ES-I3 (cell line): ENCODE results near the gene KCNQ1.

Experiments used
- H3K36me3 ChIP-seq: 2 replicates; pipeline ENCODE4 v1.6.1; 2013; ENCODE audit warnings: mild to moderate bottlenecking, low read length, control low read depth, moderate library complexity; ENCODE audit not compliant: insufficient read depth
- H3K4me1 ChIP-seq: 2 replicates; pipeline ENCODE4 v1.6.1; 2013; ENCODE audit warnings: mild to moderate bottlenecking, control low read depth, low read length; ENCODE audit not compliant: insufficient read depth
- H3K9ac ChIP-seq: 2 replicates; pipeline ENCODE4 v1.6.1; 2013; ENCODE audit warnings: low read depth, mild to moderate bottlenecking, low read length, moderate library complexity
- H3K9me3 ChIP-seq: 2 replicates; pipeline ENCODE4 v1.6.1; 2013; ENCODE audit warnings: mild to moderate bottlenecking, low read length, moderate library complexity; ENCODE audit not compliant: control insufficient read depth, insufficient read depth

KCNQ1 gene

DNA sequence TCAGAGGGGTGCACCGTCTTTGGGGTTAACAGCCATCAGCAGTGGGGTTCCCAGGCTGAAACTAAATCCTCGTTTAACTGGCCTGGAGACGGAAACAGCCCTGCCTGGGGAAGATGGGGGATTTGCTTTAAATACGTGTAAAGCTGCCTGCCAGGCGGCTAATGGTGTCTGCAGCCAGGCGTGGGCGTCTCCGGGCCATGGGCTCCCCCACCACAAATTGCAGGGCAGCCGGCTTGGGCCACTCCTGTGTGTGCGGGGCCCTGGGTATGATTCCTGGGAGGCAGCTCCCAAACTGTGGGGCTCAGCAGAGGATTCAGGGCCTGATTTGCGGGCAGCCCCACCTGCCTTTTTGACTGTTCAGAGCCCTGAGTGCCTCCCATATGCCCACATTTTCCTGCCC, 110.5 kb downstream of the KCNQ1 start:
- Histone ChIP-seq H3K9me3 (peaks cover 2% of the 10 kb centered on the region; the same call in 1 of the 2 replicates), H3K9ac (no peak overlapping the region), H3K36me3 (no peaks in the 10 kb centered on the region), H3K4me1 (no peaks in the 10 kb centered on the region)

GRCh38 chr11:2555891-2556290, 111.1 kb downstream of the KCNQ1 start:
- Histone ChIP-seq H3K4me1 (no peaks in the 10 kb centered on the region), H3K9ac (no peak overlapping the region), H3K9me3 (peaks cover 2% of the 10 kb centered on the region; the same call in 1 of the 2 replicates), H3K36me3 (no peaks in the 10 kb centered on the region)

- no peak overlapping the region for H3K9ac ChIP-seq
- H3K9me3 ChIP-seq = peaks cover 2% of the 10 kb centered on the region; the same call in 1 of the 2 replicates
- H3K4me1 ChIP-seq = peaks cover 4% of the 10 kb centered on the region; the same call in 1 of the 2 replicates
- no peaks in the 10 kb centered on the region for H3K36me3 ChIP-seq
Measured at GRCh38 chr11:2557381-2557780, 112.6 kb downstream of the KCNQ1 start.

DNA sequence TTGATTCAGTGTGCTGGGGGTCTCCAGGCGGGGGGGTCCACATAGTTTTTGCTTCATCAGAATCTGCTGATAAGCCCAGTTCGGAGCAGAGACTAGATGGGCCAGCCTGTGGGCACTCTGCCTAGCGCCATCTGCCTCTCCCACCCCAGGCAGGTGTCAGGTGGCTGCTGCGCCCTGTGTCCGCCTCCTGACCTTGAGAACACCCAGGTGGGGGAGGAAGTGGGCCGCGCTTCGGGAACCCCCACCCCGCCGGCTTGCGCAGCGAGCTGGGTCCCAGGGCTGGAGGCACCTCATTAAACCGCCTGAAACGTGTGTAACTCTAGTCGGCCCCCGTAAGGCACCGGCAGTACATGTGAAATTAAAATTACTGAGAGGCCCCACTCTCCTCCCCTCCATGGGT, 113.6 kb downstream of the KCNQ1 start:
- Histone ChIP-seq H3K9me3 (peaks cover 2% of the 10 kb centered on the region; the same call in 1 of the 2 replicates), H3K4me1 (peaks cover 4% of the 10 kb centered on the region; the same call in 1 of the 2 replicates), H3K36me3 (no peaks in the 10 kb centered on the region), H3K9ac (no peak overlapping the region)

DNA sequence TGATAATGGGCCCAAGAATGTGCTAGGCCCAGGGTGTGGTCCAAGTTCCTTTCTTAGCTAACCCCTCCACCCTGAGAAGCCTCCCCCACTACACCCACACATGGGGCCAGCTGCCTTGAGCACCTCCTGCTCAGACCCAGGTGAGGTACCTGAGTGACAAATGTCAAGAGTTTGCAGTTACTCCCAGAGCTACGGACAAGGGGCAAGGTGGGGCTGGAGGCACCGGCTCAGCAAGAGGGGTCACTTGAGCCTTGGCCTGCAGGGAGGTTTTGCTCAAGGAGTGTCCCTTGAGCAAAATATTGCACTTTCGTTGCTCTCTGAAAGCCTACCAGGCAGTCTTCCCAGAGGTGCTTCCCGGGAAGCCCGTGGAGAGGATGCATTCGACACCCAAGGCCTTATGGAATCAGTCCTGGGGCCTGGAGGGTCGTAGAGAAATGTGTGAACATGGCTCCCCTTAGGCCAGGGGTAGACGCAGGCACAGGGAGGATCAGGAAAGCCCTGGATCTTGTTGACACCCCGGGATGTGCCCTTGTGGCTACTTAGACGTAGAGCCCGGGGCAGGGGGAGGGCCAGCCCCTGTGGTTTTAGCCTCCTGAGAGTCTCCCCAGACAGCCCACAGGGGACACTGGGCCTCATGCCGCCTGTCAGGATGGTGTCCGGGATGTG, 114.2 kb downstream of the KCNQ1 start:
- Histone ChIP-seq H3K36me3 (no peaks in the 10 kb centered on the region), H3K4me1 (peaks cover 4% of the 10 kb centered on the region; the same call in 1 of the 2 replicates), H3K9ac (no peak overlapping the region), H3K9me3 (peaks cover 2% of the 10 kb centered on the region; the same call in 1 of the 2 replicates)

DNA sequence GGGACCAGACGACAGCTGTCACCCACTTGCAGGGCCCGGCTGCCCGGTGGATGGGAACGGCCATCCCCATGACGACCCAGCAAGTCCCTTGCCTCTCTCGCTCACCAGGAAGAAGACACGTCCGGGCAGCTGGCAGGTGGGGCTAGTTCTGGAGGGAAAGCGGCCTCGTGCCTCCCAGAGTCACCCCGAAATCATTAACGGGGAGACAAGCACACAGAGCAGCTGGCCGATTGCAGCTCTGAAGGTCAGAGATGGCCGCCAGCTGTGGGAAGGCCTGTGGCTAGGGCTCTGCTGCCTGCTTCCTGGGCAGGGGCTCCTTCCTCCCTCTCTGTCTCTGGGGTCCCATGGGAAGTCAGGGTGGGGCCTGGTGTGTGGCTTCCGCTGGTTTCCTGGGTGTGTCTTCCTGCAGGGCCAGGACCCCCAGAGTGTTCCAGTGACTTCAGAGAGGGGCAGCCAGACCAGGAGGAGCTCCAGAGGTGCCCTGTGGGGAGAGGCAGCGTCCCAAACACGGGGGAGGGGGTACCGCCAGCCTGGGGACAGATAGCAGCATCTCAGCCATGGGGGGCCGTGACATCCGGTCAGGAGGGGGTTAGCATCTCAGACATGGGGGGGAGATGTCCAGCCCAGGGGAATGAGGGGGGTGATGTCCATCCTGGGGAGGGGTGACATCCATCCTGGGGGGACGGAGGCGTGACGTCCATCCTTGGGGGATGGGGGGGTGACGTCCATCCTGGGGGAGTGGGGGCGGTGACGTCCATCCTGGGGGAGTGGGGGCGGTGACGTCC, 114.9 kb downstream of the KCNQ1 start:
- H3K36me3 ChIP-seq = no peaks in the 10 kb centered on the region
- H3K9ac ChIP-seq = no peak overlapping the region
- H3K4me1 ChIP-seq = peaks cover 4% of the 10 kb centered on the region; the same call in 1 of the 2 replicates
- H3K9me3 ChIP-seq = peaks cover 2% of the 10 kb centered on the region; the same call in 1 of the 2 replicates

DNA sequence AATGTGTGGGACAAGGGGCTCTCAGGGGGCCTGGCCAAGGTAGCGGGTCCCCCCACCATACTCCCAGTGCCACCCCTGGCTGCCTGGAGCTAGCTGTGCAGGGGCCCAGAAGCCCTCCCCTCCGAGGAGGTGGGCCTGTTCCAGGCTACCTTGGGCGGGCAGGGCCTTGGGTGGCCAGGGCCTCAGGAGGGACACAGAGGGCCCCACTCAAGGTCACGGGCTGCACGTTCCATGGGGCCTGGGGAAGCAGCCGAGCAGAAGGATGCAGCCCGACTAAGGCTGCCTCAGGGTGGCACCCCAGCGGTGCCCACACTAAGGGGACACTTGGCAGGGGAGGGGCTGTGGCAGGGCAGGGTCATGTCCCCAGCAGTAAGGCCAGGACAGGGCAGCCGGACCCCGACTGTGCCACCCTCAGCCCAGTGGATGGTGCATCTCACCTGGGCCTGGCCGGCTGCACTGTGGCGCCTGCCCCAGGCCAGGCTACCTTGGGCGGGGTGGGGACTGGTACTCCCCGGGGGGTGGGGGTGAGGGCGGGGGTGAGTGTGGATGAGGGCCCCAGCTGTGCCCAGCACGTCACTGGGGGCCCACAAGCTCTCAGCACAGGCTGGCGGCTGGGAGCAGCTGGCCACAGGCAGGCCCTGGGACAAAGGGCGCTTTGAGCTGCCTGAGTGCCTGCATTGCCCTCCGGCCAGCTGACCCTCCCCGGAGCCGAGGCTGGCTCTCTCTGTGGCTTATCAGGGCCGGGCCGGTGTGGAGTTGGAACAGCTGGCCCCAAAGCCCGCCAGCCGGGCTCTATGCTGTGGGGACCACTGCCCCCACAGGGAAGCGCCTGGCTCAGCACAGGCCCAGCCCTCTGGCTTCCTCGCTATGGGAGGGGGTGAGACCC, 117.1 kb downstream of the KCNQ1 start:
- Histone ChIP-seq H3K9me3 (peaks cover 2% of the 10 kb centered on the region; the same call in 1 of the 2 replicates), H3K36me3 (no peaks in the 10 kb centered on the region), H3K4me1 (peaks cover 4% of the 10 kb centered on the region; the same call in 1 of the 2 replicates), H3K9ac (no peak overlapping the region)

DNA sequence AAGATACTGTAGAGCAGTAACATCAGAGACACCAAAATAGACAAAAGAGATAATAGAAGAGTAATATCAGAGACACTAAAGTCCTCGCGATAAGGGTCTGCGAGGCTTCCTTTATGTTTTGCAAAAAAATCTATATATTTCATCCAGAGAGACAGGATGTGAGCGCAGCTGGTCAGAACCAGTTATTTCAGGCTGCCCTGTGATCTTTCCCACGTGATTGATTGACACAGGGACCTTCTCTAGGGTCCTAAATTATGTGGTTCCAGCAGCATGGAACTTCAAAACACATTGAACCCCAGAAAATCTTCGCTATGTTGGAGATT, 118.0 kb downstream of the KCNQ1 start:
- no peaks in the 10 kb centered on the region for H3K36me3 ChIP-seq
- no peak overlapping the region for H3K9ac ChIP-seq
- peaks cover 4% of the 10 kb centered on the region; the same call in 1 of the 2 replicates for H3K4me1 ChIP-seq
- no peaks in the 10 kb centered on the region for H3K9me3 ChIP-seq

GRCh38 chr11:2563213-2564007, 118.6 kb downstream of the KCNQ1 start:
- no peaks in the 10 kb centered on the region for H3K9me3 ChIP-seq
- no peak overlapping the region for H3K9ac ChIP-seq
- peaks cover 4% of the 10 kb centered on the region; the same call in 1 of the 2 replicates for H3K4me1 ChIP-seq

GRCh38 chr11:2564008-2564530, 119.3 kb downstream of the KCNQ1 start:
- Histone ChIP-seq H3K9ac (no peak overlapping the region), H3K4me1 (peaks cover 4% of the 10 kb centered on the region; the same call in 1 of the 2 replicates), H3K36me3 (no peaks in the 10 kb centered on the region), H3K9me3 (no peaks in the 10 kb centered on the region)

More at GRCh38 chr11:2563213-2564007, 118.6 kb downstream of the KCNQ1 start:
- H3K36me3 ChIP-seq = no peaks in the 10 kb centered on the region

GRCh38 chr11:2564588-2565425, 120.0 kb downstream of the KCNQ1 start:
- Histone ChIP-seq H3K9ac (no peak overlapping the region), H3K4me1 (peaks cover 4% of the 10 kb centered on the region; the same call in 1 of the 2 replicates), H3K36me3 (no peaks in the 10 kb centered on the region), H3K9me3 (no peaks in the 10 kb centered on the region; the same call in 1 of the 2 replicates)

GRCh38 chr11:2565447-2566222, 120.8 kb downstream of the KCNQ1 start:
- no peaks in the 10 kb centered on the region for H3K36me3 ChIP-seq
- H3K9ac ChIP-seq = no peak overlapping the region
- H3K9me3 ChIP-seq = no peaks in the 10 kb centered on the region; the same call in 1 of the 2 replicates
- peaks cover 4% of the 10 kb centered on the region; the same call in 1 of the 2 replicates for H3K4me1 ChIP-seq
